IMR-90 (cell line): Measurements from ENCODE around the gene ARF1. TPM values are rescaled to one million over a fixed set of nuclear protein-coding genes. Genes with fewer than 3 reads are reported as not detected.

Source experiments
- ATAC-seq: fragments of 200-7000 bp; cut with Tn5 transposase; 2 replicates; pipeline ENCODE4 v1.9.1; 2020; ENCODE audit warnings: low read depth, mild to moderate bottlenecking, moderate library complexity
- BruUV-seq: library from RNA; stranded (reverse); fragments of 400-500 nt; replicated peaks from 2 replicates; lab custom pipeline; 2021; lab: Mats Ljungman, UMichigan
- CTCF ChIA-PET: fragments of 300-600 bp; formaldehyde crosslinking; extraction: SDS; loops from one replicate; lab custom pipeline; 2021; ENCODE audit warnings: antibody characterized with exemption; lab: Yijun Ruan, JAX
- POLR2A ChIA-PET: fragments of 300-600 bp; sonication (Branson Sonifier 250); formaldehyde crosslinking; loops from one replicate; lab custom pipeline; 2022; ENCODE audit warnings: antibody characterized with exemption; ENCODE audit not compliant: unreplicated experiment; lab: Charles Lee
- DNase-seq: peaks from one replicate; pipeline ENCODE4 v3.0.0; 2013
- H2AFZ ChIP-seq: replicated peaks from 2 replicates; pipeline ENCODE3; 2013; ENCODE audit warnings: low read length, mild to moderate bottlenecking; ENCODE audit not compliant: poor library complexity
- H2AK5ac ChIP-seq: 2 replicates; pipeline ENCODE4 v1.6.1; 2013; ENCODE audit warnings: low read depth, low read length, inconsistent platforms
- H2AK9ac ChIP-seq: replicated peaks from 2 replicates; pipeline ENCODE3; 2013; ENCODE audit warnings: mild to moderate bottlenecking, low read depth, low read length, moderate library complexity; ENCODE audit not compliant: poor library complexity
- H2BK120ac ChIP-seq: 2 replicates; pipeline ENCODE4 v1.6.1; 2013; ENCODE audit warnings: low read depth, low read length, inconsistent platforms
- H2BK15ac ChIP-seq: 3 replicates; pipeline ENCODE4 v1.6.1; 2013; ENCODE audit warnings: low read depth, low read length, inconsistent platforms
- H2BK20ac ChIP-seq: 2 replicates; pipeline ENCODE4 v1.6.1; 2013; ENCODE audit warnings: low read depth, mild to moderate bottlenecking, inconsistent platforms, low read length, moderate library complexity
- H2BK5ac ChIP-seq: 2 replicates; pipeline ENCODE4 v1.6.1; 2013; ENCODE audit warnings: mild to moderate bottlenecking, low read depth, low read length, inconsistent platforms; ENCODE audit not compliant: poor library complexity, severe bottlenecking
- H3K14ac ChIP-seq: replicated peaks from 2 replicates; pipeline ENCODE4 v1.6.1; 2013; ENCODE audit warnings: low read depth, low read length, inconsistent platforms
- H3K18ac ChIP-seq: 2 replicates; pipeline ENCODE4 v1.6.1; 2013; ENCODE audit warnings: low read depth, low read length, control low read depth
- H3K23ac ChIP-seq: 2 replicates; pipeline ENCODE4 v1.6.1; 2013; ENCODE audit warnings: low read depth, low read length, inconsistent platforms
- H3K27ac ChIP-seq: 2 replicates; pipeline ENCODE4 v1.5.1; 2013; ENCODE audit warnings: mild to moderate bottlenecking, control low read depth, low read length; ENCODE audit not compliant: insufficient read depth
- H3K27me3 ChIP-seq: 2 replicates; pipeline ENCODE4 v1.6.1; 2013; ENCODE audit warnings: low read length; ENCODE audit not compliant: control insufficient read depth, insufficient read depth
- H3K36me3 ChIP-seq: 2 replicates; pipeline ENCODE4 v1.6.1; 2013; ENCODE audit warnings: low read length, mixed read lengths; ENCODE audit not compliant: control insufficient read depth, insufficient read depth
- H3K4ac ChIP-seq: 2 replicates; pipeline ENCODE4 v1.6.1; 2013; ENCODE audit warnings: low read depth, low read length, inconsistent platforms
- H3K4me1 ChIP-seq: 2 replicates; pipeline ENCODE4 v1.6.1; 2013; ENCODE audit warnings: low read length, mixed read lengths; ENCODE audit not compliant: control insufficient read depth, insufficient read depth
- H3K4me2 ChIP-seq: 2 replicates; pipeline ENCODE4 v1.6.1; 2013; ENCODE audit warnings: low read depth, mild to moderate bottlenecking, control low read depth, low read length, moderate library complexity
- H3K4me3 ChIP-seq: 2 replicates; pipeline ENCODE4 v1.5.1; 2013; ENCODE audit warnings: low read depth, mild to moderate bottlenecking, control low read depth, low read length, moderate library complexity; ENCODE audit not compliant: insufficient read depth
- H3K56ac ChIP-seq: 2 replicates; pipeline ENCODE4 v1.6.1; 2013; ENCODE audit warnings: low read length, inconsistent platforms; ENCODE audit not compliant: insufficient read depth; ENCODE audit errors: extremely low read depth
- H3K79me1 ChIP-seq, 2 experiments: 2 replicates each; pipeline ENCODE4 v1.6.1; 2013; ENCODE audit warnings: low read length in 2 of 2, inconsistent platforms in 1 of 2, low read depth in 1 of 2
- H3K9ac ChIP-seq: 2 replicates; pipeline ENCODE4 v1.6.1; 2013; ENCODE audit warnings: low read depth, low read length, control low read depth
- H3K9me1 ChIP-seq: 2 replicates; pipeline ENCODE4 v1.6.1; 2013; ENCODE audit warnings: low read length, inconsistent platforms; ENCODE audit not compliant: insufficient read depth
- H3K9me3 ChIP-seq: 2 replicates; pipeline ENCODE4 v1.6.1; 2013; ENCODE audit warnings: low read length; ENCODE audit not compliant: control insufficient read depth, insufficient read depth
- H4K20me1 ChIP-seq: 2 replicates; pipeline ENCODE4 v1.6.1; 2013; ENCODE audit warnings: low read length, inconsistent platforms; ENCODE audit not compliant: insufficient read depth
- H4K5ac ChIP-seq: 2 replicates; pipeline ENCODE4 v1.6.1; 2013; ENCODE audit warnings: mild to moderate bottlenecking, low read depth, low read length, control low read depth
- H4K8ac ChIP-seq, 2 experiments: 2 replicates each; pipeline ENCODE4 v1.6.1; 2013; ENCODE audit warnings: low read depth in 2 of 2, low read length in 2 of 2, control low read depth in 1 of 2, inconsistent platforms in 1 of 2
- H4K91ac ChIP-seq: 2 replicates; pipeline ENCODE4 v1.6.1; 2013; ENCODE audit warnings: low read depth, low read length, inconsistent platforms; ENCODE audit not compliant: insufficient read depth
- CEBPB ChIP-seq: IDR thresholded peaks from 2 replicates; pipeline ENCODE4 v1.6.1; 2012; ENCODE audit warnings: low read depth, low read length, improper control_type of control experiment
- ELK1 ChIP-seq: fragments of 150-350 bp; IDR thresholded peaks from 2 replicates; pipeline ENCODE4 v1.6.1; 2016; ENCODE audit warnings: low read depth, mild to moderate bottlenecking, low read length, moderate library complexity, borderline replicate concordance
- MAZ ChIP-seq: IDR thresholded peaks from 2 replicates; pipeline ENCODE4 v1.6.1; 2012; ENCODE audit warnings: low read depth, mild to moderate bottlenecking, low read length, improper control_type of control experiment, moderate library complexity, borderline replicate concordance
- MXI1 ChIP-seq: IDR thresholded peaks from 2 replicates; pipeline ENCODE4 v1.6.1; 2012; ENCODE audit warnings: low read depth, mild to moderate bottlenecking, low read length, moderate library complexity, borderline replicate concordance
- RAD21 ChIP-seq: IDR thresholded peaks from 2 replicates; pipeline ENCODE4 v1.6.1; 2012; ENCODE audit warnings: low read length, improper control_type of control experiment
- SMC3 ChIP-seq: fragments of 150-350 bp; IDR thresholded peaks from 2 replicates; pipeline ENCODE4 v1.6.1; 2016; ENCODE audit warnings: low read depth, mild to moderate bottlenecking, antibody characterized with exemption, low read length, moderate library complexity
- WGBS, 2 experiments: methylation state at CpG; one replicate each; pipeline versions ENCODE4 v1.1.5 to v1.1.7; 2013; ENCODE audit warnings: missing lambda C conversion rate in 2 of 2; ENCODE audit not compliant: insufficient read length in 1 of 2; ENCODE audit errors: extremely low coverage in 2 of 2; 5-methylcytosine and 5-hydroxymethylcytosine counted together
- dilution Hi-C: fragments of 300-500 bp; cut with HindIII; formaldehyde crosslinking; loops from one replicate; pipeline ENCODE4 v1.14.3; 2018; ENCODE audit warnings: low sequenced_read_pairs; ENCODE audit not compliant: unreplicated experiment
- in situ Hi-C: fragments of 300-500 bp; cut with MboI; formaldehyde crosslinking; loops from 3 replicates; pipeline ENCODE4 v1.14.3; 2019; ENCODE audit warnings: low sequenced_read_pairs, inconsistent platforms, mixed read lengths
- intact Hi-C: fragments of 100-400 bp; cut with micrococcal nuclease; formaldehyde crosslinking; loops from 2 replicates; pipeline ENCODE4 v1.10.0; 2022
- polyA plus RNA-seq, 3 experiments: library from polyadenylated mRNA; depleted of rRNA; stranded (reverse); fragments of >200 nt; gene quantifications; 2 replicates each; pipeline ENCODE4 v1.2.3, GENCODE V29; 2012; ENCODE audit warnings: low replicate concordance in 1 of 3
- total RNA-seq: library from RNA; depleted of rRNA; stranded (reverse); fragments of >200 nt; gene quantifications from 2 replicates; pipeline ENCODE4 v1.2.3, GENCODE V29; 2012

The ARF1 gene
- total and polyA plus RNA-seq, 2 of the 4 experiments (the other 2 are of a cell fraction) = 330 to 1,100 TPM

- H3K36me3 ChIP-seq = peaks cover 53% of the 10 kb centered on the region
- H2AK5ac ChIP-seq = no peak overlapping the region
- no peak overlapping the region for H3K23ac ChIP-seq
- H3K14ac ChIP-seq = no peak overlapping the region
- no peak overlapping the region for H3K56ac ChIP-seq
- no peak overlapping the region for H3K27ac ChIP-seq
- H3K4ac ChIP-seq = no peak overlapping the region
- in situ Hi-C loops = no loop called here
- no CpG with 5 or more reads among the region's 4 CpGs for WGBS, 2 experiments
- ChIA-PET POLR2A (no interaction called here), CTCF (no interaction called here)
- DNase-seq = no peak
- H3K9me3 ChIP-seq = peaks cover 9% of the 10 kb centered on the region; the same call in 1 of the 2 replicates
- H4K5ac ChIP-seq = no peak overlapping the region
- no peak overlapping the region for H3K4me2 ChIP-seq
- H3K79me1 ChIP-seq = peaks cover 0 to 60% of the 10 kb centered on the region in 2 experiments; a peak in 3 of 4 replicates
- no peak overlapping the region for H4K91ac ChIP-seq
- ATAC-seq = no peak
- no peak overlapping the region for H3K4me3 ChIP-seq
- no peak overlapping the region for H2BK20ac ChIP-seq
- H3K4me1 ChIP-seq = peaks cover 9% of the 10 kb centered on the region
- no TSS peak for BruUV-seq
- no peak overlapping the region for H3K9ac ChIP-seq
- no peak overlapping the region for H2AK9ac ChIP-seq
- TF ChIP-seq MXI1 (no peak), MAZ (no peak), CEBPB (no peak), SMC3 (no peak), ELK1 (no peak), RAD21 (no peak)
- no peak overlapping the region for H2BK5ac ChIP-seq
- dilution Hi-C loops = no loop called here
- intact Hi-C loops = no loop called here
- H4K8ac ChIP-seq = no peak overlapping the region
- H3K27me3 ChIP-seq = no peaks in the 10 kb centered on the region
- H2BK15ac ChIP-seq = no peak overlapping the region
- H3K9me1 ChIP-seq = peaks cover 35% of the 10 kb centered on the region
- H2BK120ac ChIP-seq = no peak overlapping the region
- H4K20me1 ChIP-seq = peaks cover 100% of the 10 kb centered on the region
- no peak overlapping the region for H3K18ac ChIP-seq
- no peak overlapping the region for H2AFZ ChIP-seq
Measured at GRCh38 chr1:228095161-228095560, 12.7 kb downstream of the ARF1 start.
